H9 (cell line): ENCODE measurements around the gene SMIM41. TPM values are rescaled to one million over a fixed set of nuclear protein-coding genes. Genes with fewer than 3 reads are reported as not detected.

Experiments
- DNase-seq: peaks from one replicate; pipeline ENCODE4 v3.0.0-alpha.2; 2017
- H2AFZ ChIP-seq: one replicate; pipeline ENCODE4 v1.6.1; 2013; ENCODE audit warnings: mild to moderate bottlenecking, low read length, control low read depth, moderate library complexity
- H2AK5ac ChIP-seq: 2 replicates; pipeline ENCODE4 v1.6.1; 2013; ENCODE audit warnings: low read length, control low read depth, mixed read lengths; ENCODE audit not compliant: insufficient read length
- H2BK120ac ChIP-seq: one replicate; pipeline ENCODE4 v1.6.1; 2013; ENCODE audit warnings: low read depth, mild to moderate bottlenecking, low read length, control low read depth, inconsistent platforms; ENCODE audit not compliant: poor library complexity, severe bottlenecking
- H2BK12ac ChIP-seq: 2 replicates; pipeline ENCODE4 v1.6.1; 2013; ENCODE audit warnings: low read length, control low read depth, mixed read lengths, low read depth; ENCODE audit not compliant: insufficient read length
- H2BK15ac ChIP-seq: 2 replicates; pipeline ENCODE4 v1.6.1; 2013; ENCODE audit warnings: low read depth, low read length, control low read depth
- H2BK20ac ChIP-seq: one replicate; pipeline ENCODE4 v1.6.1; 2013; ENCODE audit warnings: low read depth, mild to moderate bottlenecking, low read length, control low read depth, inconsistent platforms; ENCODE audit not compliant: poor library complexity, severe bottlenecking
- H2BK5ac ChIP-seq: 2 replicates; pipeline ENCODE4 v1.6.1; 2013; ENCODE audit warnings: low read length, control low read depth, mixed read lengths; ENCODE audit not compliant: insufficient read length
- H3K14ac ChIP-seq: 2 replicates; pipeline ENCODE4 v1.6.1; 2013; ENCODE audit warnings: low read length, control low read depth; ENCODE audit not compliant: insufficient read depth
- H3K18ac ChIP-seq: 2 replicates; pipeline ENCODE4 v1.6.1; 2013; ENCODE audit warnings: low read depth, mild to moderate bottlenecking, mixed read lengths, low read length, control low read depth; ENCODE audit not compliant: insufficient read length
- H3K23ac ChIP-seq: 2 replicates; pipeline ENCODE4 v1.6.1; 2013; ENCODE audit warnings: low read length, control low read depth, mixed read lengths, low read depth; ENCODE audit not compliant: insufficient read length
- H3K23me2 ChIP-seq: 2 replicates; pipeline ENCODE4 v1.6.1; 2013; ENCODE audit warnings: low read depth, mild to moderate bottlenecking, mixed read lengths, low read length, control low read depth; ENCODE audit not compliant: insufficient read length, poor library complexity, severe bottlenecking
- H3K27ac ChIP-seq: 2 replicates; pipeline ENCODE4 v1.5.1; 2013; ENCODE audit warnings: low read length, control low read depth, mixed read lengths, low read depth; ENCODE audit not compliant: insufficient read length
- H3K27me3 ChIP-seq: 2 replicates; pipeline ENCODE4 v1.6.1; 2013; ENCODE audit warnings: low read length, control low read depth, inconsistent platforms; ENCODE audit not compliant: insufficient read depth
- H3K4ac ChIP-seq: 2 replicates; pipeline ENCODE4 v1.6.1; 2013; ENCODE audit warnings: low read depth, mild to moderate bottlenecking, control low read depth, inconsistent platforms, low read length, moderate library complexity
- H3K4me1 ChIP-seq: 2 replicates; pipeline ENCODE4 v1.6.1; 2013; ENCODE audit warnings: low read length, control low read depth, inconsistent platforms; ENCODE audit not compliant: insufficient read depth
- H3K4me2 ChIP-seq: 2 replicates; pipeline ENCODE4 v1.6.1; 2013; ENCODE audit warnings: low read length, control low read depth, mixed read lengths; ENCODE audit not compliant: insufficient read length, insufficient read depth
- H3K56ac ChIP-seq: 2 replicates; pipeline ENCODE4 v1.6.1; 2013; ENCODE audit warnings: low read depth, mild to moderate bottlenecking, mixed read lengths, low read length, control low read depth; ENCODE audit not compliant: insufficient read length
- H3K79me1 ChIP-seq: 2 replicates; pipeline ENCODE4 v1.6.1; 2013; ENCODE audit warnings: low read depth, mild to moderate bottlenecking, moderate library complexity, low read length, control low read depth, inconsistent platforms; ENCODE audit not compliant: insufficient read depth, poor library complexity, severe bottlenecking
- H3K79me2 ChIP-seq: 2 replicates; pipeline ENCODE4 v1.6.1; 2013; ENCODE audit warnings: low read length, control low read depth, inconsistent platforms; ENCODE audit not compliant: insufficient read depth
- H3K9ac ChIP-seq: 2 replicates; pipeline ENCODE4 v1.6.1; 2013; ENCODE audit warnings: low read length, control low read depth, mixed read lengths; ENCODE audit not compliant: insufficient read length; ENCODE audit errors: extremely low read depth
- H3K9me3 ChIP-seq: one replicate; pipeline ENCODE4 v1.6.1; 2013; ENCODE audit warnings: low read depth, low read length, inconsistent platforms; ENCODE audit not compliant: control insufficient read depth
- H3T11ph ChIP-seq: one replicate; pipeline ENCODE4 v1.6.1; 2013; ENCODE audit warnings: mild to moderate bottlenecking, low read length, control low read depth, inconsistent platforms
- H4K20me1 ChIP-seq: one replicate; pipeline ENCODE4 v1.6.1; 2013; ENCODE audit not compliant: control insufficient read depth, insufficient read length, insufficient read depth
- H4K5ac ChIP-seq: 2 replicates; pipeline ENCODE4 v1.6.1; 2013; ENCODE audit warnings: low read depth, mild to moderate bottlenecking, mixed read lengths, low read length, control low read depth; ENCODE audit not compliant: insufficient read length
- H4K8ac ChIP-seq: replicated peaks from 2 replicates; pipeline ENCODE4 v1.6.1; 2013; ENCODE audit warnings: low read length, control low read depth, mixed read lengths, low read depth; ENCODE audit not compliant: insufficient read length
- H4K91ac ChIP-seq: 2 replicates; pipeline ENCODE4 v1.6.1; 2013; ENCODE audit warnings: low read depth, mild to moderate bottlenecking, moderate library complexity, mixed read lengths, low read length, control low read depth; ENCODE audit not compliant: insufficient read length
- H3K27ac Mint-ChIP-seq, 3 experiments: 2 replicates in 2 of 3; 3 replicates in 1 of 3; pipeline ENCODE4 v1.8.0; 2020 to 2021; ENCODE audit warnings: mixed read lengths in 3 of 3, mild to moderate bottlenecking in 1 of 3, moderate library complexity in 1 of 3
- H3K27me3 Mint-ChIP-seq: 2 replicates; pipeline ENCODE4 v1.8.0; 2021; ENCODE audit warnings: low read depth, mild to moderate bottlenecking, moderate library complexity, mixed read lengths
- H3K36me3 Mint-ChIP-seq, 3 experiments: 2 replicates in 2 of 3; 3 replicates in 1 of 3; pipeline ENCODE4 v1.8.0; 2020 to 2021; ENCODE audit warnings: low read depth in 3 of 3, mixed read lengths in 3 of 3; ENCODE audit not compliant: insufficient read depth in 1 of 3
- H3K4me1 Mint-ChIP-seq, 2 experiments: 2 replicates each; pipeline ENCODE4 v1.8.0; 2020; ENCODE audit warnings: mixed read lengths in 2 of 2
- H3K4me3 Mint-ChIP-seq, 2 experiments: 2 replicates in 1 of 2; 3 replicates in 1 of 2; pipeline ENCODE4 v1.8.0; 2020 to 2021; ENCODE audit warnings: mild to moderate bottlenecking in 2 of 2, mixed read lengths in 2 of 2, moderate library complexity in 1 of 2
- H3K9me3 Mint-ChIP-seq, 2 experiments: 2 replicates in 1 of 2; 3 replicates in 1 of 2; pipeline ENCODE4 v1.8.0; 2020; ENCODE audit warnings: mild to moderate bottlenecking in 2 of 2, mixed read lengths in 2 of 2, moderate library complexity in 1 of 2
- WGBS: extraction: QIAGEN DNeasy Blood & Tissue Kit; methylation state at CpG from one replicate; pipeline ENCODE4 v1.1.7; 2013; ENCODE audit warnings: missing lambda C conversion rate, low lambda C conversion rate, mixed read lengths; ENCODE audit not compliant: insufficient read length; ENCODE audit errors: extremely low coverage; 5-methylcytosine and 5-hydroxymethylcytosine counted together
- total RNA-seq: library from RNA; stranded (reverse); gene quantifications from 2 replicates; pipeline ENCODE4 v1.2.1, GENCODE V29; 2021
- TF ChIP-seq, protein P1 (sequence below): fragments of 200-600 bp; sonication (generic); conservative IDR thresholded peaks from 3 replicates; pipeline ENCODE4 v1.8.0; 2021; ENCODE audit warnings: antibody characterized with exemption, mild to moderate bottlenecking

Gene SMIM41
- total RNA-seq, 1 experiment from 2014 or later: not detected

GRCh38 chr12:52086366-52086765, 6.9 kb downstream of the SMIM41 start:
- H3K27me3 Mint-ChIP-seq: peaks cover 17% of the 10 kb centered on the region
- Histone ChIP-seq H3K23me2 (no peaks in the 10 kb centered on the region), H2BK120ac (no peak overlapping the region), H3T11ph (no peak overlapping the region), H2BK12ac (no peak overlapping the region), H3K4ac (no peak overlapping the region), H3K4me1 (no peaks in the 10 kb centered on the region; the same call in 1 of the 2 replicates), H2BK20ac (no peak overlapping the region), H3K9ac (no peak overlapping the region), H3K56ac (no peak overlapping the region), H3K27ac (no peak overlapping the region), H3K79me1 (no peaks in the 10 kb centered on the region), H2AFZ (no peak overlapping the region), H3K9me3 (no peaks in the 10 kb centered on the region), H4K91ac (no peak overlapping the region), H3K4me2 (no peak overlapping the region), H3K18ac (no peak overlapping the region), H2BK15ac (no peak overlapping the region), H4K5ac (no peak overlapping the region), H4K20me1 (no peaks in the 10 kb centered on the region), H3K27me3 (no peaks in the 10 kb centered on the region), H2AK5ac (no peak overlapping the region), H2BK5ac (no peak overlapping the region), H3K23ac (no peak overlapping the region), H4K8ac (no peak overlapping the region), H3K14ac (no peak overlapping the region), H3K79me2 (no peaks in the 10 kb centered on the region)
- no peaks in the 10 kb centered on the region for H3K9me3 Mint-ChIP-seq
- no CpG with 5 or more reads among the region's 9 CpGs for WGBS
- no peak for DNase-seq
- no peak overlapping the region for H3K27ac Mint-ChIP-seq
- TF ChIP-seq, protein P1, sequence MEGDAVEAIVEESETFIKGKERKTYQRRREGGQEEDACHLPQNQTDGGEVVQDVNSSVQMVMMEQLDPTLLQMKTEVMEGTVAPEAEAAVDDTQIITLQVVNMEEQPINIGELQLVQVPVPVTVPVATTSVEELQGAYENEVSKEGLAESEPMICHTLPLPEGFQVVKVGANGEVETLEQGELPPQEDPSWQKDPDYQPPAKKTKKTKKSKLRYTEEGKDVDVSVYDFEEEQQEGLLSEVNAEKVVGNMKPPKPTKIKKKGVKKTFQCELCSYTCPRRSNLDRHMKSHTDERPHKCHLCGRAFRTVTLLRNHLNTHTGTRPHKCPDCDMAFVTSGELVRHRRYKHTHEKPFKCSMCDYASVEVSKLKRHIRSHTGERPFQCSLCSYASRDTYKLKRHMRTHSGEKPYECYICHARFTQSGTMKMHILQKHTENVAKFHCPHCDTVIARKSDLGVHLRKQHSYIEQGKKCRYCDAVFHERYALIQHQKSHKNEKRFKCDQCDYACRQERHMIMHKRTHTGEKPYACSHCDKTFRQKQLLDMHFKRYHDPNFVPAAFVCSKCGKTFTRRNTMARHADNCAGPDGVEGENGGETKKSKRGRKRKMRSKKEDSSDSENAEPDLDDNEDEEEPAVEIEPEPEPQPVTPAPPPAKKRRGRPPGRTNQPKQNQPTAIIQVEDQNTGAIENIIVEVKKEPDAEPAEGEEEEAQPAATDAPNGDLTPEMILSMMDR: no peak
- no peak overlapping the region for H3K4me3 Mint-ChIP-seq
- no peaks in the 10 kb centered on the region for H3K36me3 Mint-ChIP-seq
- peaks cover 20 to 31% of the 10 kb centered on the region in 2 experiments for H3K4me1 Mint-ChIP-seq
